Progenitor cell of endocrine pancreas (in vitro differentiated cells): ENCODE measurements around the gene TVP23A. TPM values are rescaled to one million over a fixed set of nuclear protein-coding genes. Genes with fewer than 3 reads are reported as not detected.

ENCODE experiments used
- DNase-seq: peaks from one replicate; pipeline ENCODE4 v3.0.0; 2021; ENCODE audit warnings: low spot score; ENCODE audit not compliant: unreplicated experiment
- H3K27ac Mint-ChIP-seq: 2 replicates; pipeline ENCODE4 v1.8.0; 2021; ENCODE audit warnings: mild to moderate bottlenecking, moderate library complexity, mixed read lengths
- H3K27me3 Mint-ChIP-seq: 2 replicates; pipeline ENCODE4 v1.8.0; 2021; ENCODE audit warnings: mixed read lengths
- H3K36me3 Mint-ChIP-seq: 2 replicates; pipeline ENCODE4 v1.8.0; 2022; ENCODE audit warnings: mixed read lengths; ENCODE audit not compliant: insufficient read depth
- H3K4me1 Mint-ChIP-seq: 2 replicates; pipeline ENCODE4 v1.8.0; 2021; ENCODE audit warnings: low read depth, mixed read lengths
- H3K4me3 Mint-ChIP-seq: 2 replicates; pipeline ENCODE4 v1.8.0; 2021; ENCODE audit warnings: low read depth, mild to moderate bottlenecking, moderate library complexity, mixed read lengths
- H3K9me3 Mint-ChIP-seq: 2 replicates; pipeline ENCODE4 v1.8.0; 2021; ENCODE audit warnings: low read depth, mixed read lengths
- CTCF ChIP-seq: fragments of 200-600 bp; sonication (generic); IDR thresholded peaks from one replicate; pipeline ENCODE4 v1.5.0; 2021; ENCODE audit warnings: antibody characterized with exemption, mild to moderate bottlenecking; ENCODE audit not compliant: unreplicated experiment
- total RNA-seq: library from RNA; stranded (reverse); gene quantifications from 2 replicates; pipeline ENCODE4 v1.2.1, GENCODE V29; 2021

The TVP23A gene
- total RNA-seq, 1 donor from 2014 or later: 8.5 TPM

- Mint-ChIP-seq H3K27me3 (peaks cover 3% of the 10 kb centered on the region), H3K9me3 (no peaks in the 10 kb centered on the region), H3K4me3 (peak overlapping the region; percentile 77), H3K4me1 (peaks cover 2% of the 10 kb centered on the region), H3K27ac (peak overlapping the region; percentile 73), H3K36me3 (no peaks in the 10 kb centered on the region)
- DNase-seq: no peak
- TF ChIP-seq CTCF: no peak
Measured at GRCh38 chr16:10817514-10817913, 1.1 kb downstream of the TVP23A start.

GRCh38 chr16:10813099-10813455 lies 5.5 kb downstream of the TVP23A start:
- peaks cover 2% of the 10 kb centered on the region for H3K4me1 Mint-ChIP-seq
- peaks cover 3% of the 10 kb centered on the region for H3K27me3 Mint-ChIP-seq
- no peak for TF ChIP-seq CTCF
- H3K4me3 Mint-ChIP-seq: no peak overlapping the region
- peaks cover 6% of the 10 kb centered on the region for H3K36me3 Mint-ChIP-seq
- DNase-seq: no peak
- no peak overlapping the region for H3K27ac Mint-ChIP-seq
- H3K9me3 Mint-ChIP-seq: no peaks in the 10 kb centered on the region

- peaks cover 6% of the 10 kb centered on the region for H3K36me3 Mint-ChIP-seq
- H3K9me3 Mint-ChIP-seq: no peaks in the 10 kb centered on the region
- TF ChIP-seq CTCF: no peak
- H3K4me1 Mint-ChIP-seq: no peaks in the 10 kb centered on the region
- no peak overlapping the region for H3K4me3 Mint-ChIP-seq
- H3K27me3 Mint-ChIP-seq: no peaks in the 10 kb centered on the region
- no peak overlapping the region for H3K27ac Mint-ChIP-seq
- DNase-seq: no peak
Measured at GRCh38 chr16:10812312-10813098, 6.1 kb downstream of the TVP23A start.

GRCh38 chr16:10809706-10810105 lies 8.9 kb downstream of the TVP23A start:
- TF ChIP-seq CTCF: no peak
- Mint-ChIP-seq H3K27me3 (no peaks in the 10 kb centered on the region), H3K36me3 (peaks cover 6% of the 10 kb centered on the region), H3K4me1 (no peaks in the 10 kb centered on the region), H3K4me3 (no peak overlapping the region), H3K27ac (no peak overlapping the region), H3K9me3 (no peaks in the 10 kb centered on the region)
- no peak for DNase-seq

- Mint-ChIP-seq H3K9me3 (no peaks in the 10 kb centered on the region), H3K4me3 (no peak overlapping the region), H3K4me1 (no peaks in the 10 kb centered on the region), H3K27me3 (no peaks in the 10 kb centered on the region), H3K27ac (no peak overlapping the region), H3K36me3 (peaks cover 6% of the 10 kb centered on the region)
- DNase-seq: no peak
- no peak for TF ChIP-seq CTCF
Measured at GRCh38 chr16:10808850-10809249, 9.7 kb downstream of the TVP23A start.
